ENCODE measurements around the gene SOX4.

- TF ChIP-seq CTCF (IDR thresholded peaks at IDR 0.05): no peak
- TF ChIP-seq POLR2A (IDR thresholded peaks at IDR 0.05): no peak
- no peak for TF ChIP-seq EP300 (IDR thresholded peaks at IDR 0.05)
Observed at GRCh38 chr6:21591446-21591845, 2.1 kb upstream of the SOX4 start.

All from ovary (tissue), 3 donors.